ENCODE data around the gene MCOLN3. TPM values are rescaled to one million over a fixed set of nuclear protein-coding genes. Genes with fewer than 3 reads are reported as not detected.
"Not testable (repeated sequence)": the region's sequence is repeated elsewhere in the genome, so short reads cannot be mapped to it uniquely, and the experiment has no call there.

The MCOLN3 gene
- total RNA-seq, 1 donor from 2014 or later = not detected

DNA sequence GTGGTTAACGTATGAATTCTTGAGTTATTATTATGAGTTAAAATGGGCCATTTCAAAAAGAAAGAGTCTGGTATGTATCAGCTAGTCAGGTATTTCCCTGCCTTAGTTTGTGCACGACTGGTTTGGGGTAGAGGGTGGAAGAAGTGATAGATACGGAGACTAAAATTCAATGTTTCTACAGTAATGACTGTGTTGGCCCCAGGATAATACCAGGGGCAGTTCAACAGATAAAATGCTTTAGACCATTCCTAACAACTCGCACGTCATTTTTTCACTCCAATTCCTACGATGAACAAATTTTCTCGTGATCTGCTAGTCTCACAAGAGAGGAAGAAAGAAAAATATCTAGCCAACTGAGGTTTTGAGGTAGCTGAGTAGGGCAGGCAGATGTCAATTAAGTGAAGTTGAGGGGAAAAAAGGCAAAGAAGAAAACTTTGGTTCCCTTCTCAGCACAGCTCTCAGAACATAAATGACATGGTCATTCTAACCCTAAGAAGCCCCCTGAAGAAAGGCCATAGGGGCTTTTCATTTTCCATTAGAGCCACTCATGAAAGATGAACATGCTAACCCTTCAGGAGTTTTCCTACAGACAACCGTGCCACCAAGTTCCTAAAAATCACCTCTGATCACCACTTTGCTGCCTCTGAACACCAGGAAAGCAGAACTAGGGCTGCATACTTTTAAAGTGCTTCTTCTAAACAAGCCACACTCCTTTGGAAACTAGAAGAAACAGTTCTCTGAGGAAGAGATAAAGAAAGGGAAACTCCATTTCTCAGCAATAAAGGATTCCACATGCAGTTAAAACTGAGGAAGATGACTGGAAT, 57.0 kb downstream of the MCOLN3 start:
- DNase-seq (ENCODE audit: low read depth in 2 of 2) = no peak

DNA sequence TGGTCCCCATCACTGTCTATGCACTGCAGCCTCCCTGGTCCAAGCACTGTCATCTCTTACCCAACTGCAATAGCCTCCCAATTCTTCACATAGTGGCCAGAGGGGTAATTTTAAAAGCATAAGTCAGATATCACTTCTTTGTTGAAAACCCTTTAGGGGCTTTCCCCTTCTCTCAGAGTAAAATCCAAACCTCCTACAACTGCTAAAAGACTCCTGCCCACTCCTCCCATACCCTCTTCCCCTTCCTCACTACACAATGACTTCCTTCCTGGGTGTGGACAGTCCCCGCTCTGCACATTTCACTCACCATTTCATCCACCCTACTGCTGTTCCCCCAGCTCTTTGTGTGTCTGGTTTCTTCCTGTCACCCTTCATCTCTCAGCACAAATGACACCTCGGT, 59.7 kb downstream of the MCOLN3 start:
- DNase-seq (ENCODE audit: low read depth in 2 of 2) = no peak

GRCh38 chr1:84986561-84986960, 61.7 kb downstream of the MCOLN3 start:
- not testable (repeated sequence) for DNase-seq (ENCODE audit: low read depth in 2 of 2)

GRCh38 chr1:84985365-84985764, 62.9 kb downstream of the MCOLN3 start:
- DNase-seq (ENCODE audit: low read depth in 2 of 2) = no peak

DNA sequence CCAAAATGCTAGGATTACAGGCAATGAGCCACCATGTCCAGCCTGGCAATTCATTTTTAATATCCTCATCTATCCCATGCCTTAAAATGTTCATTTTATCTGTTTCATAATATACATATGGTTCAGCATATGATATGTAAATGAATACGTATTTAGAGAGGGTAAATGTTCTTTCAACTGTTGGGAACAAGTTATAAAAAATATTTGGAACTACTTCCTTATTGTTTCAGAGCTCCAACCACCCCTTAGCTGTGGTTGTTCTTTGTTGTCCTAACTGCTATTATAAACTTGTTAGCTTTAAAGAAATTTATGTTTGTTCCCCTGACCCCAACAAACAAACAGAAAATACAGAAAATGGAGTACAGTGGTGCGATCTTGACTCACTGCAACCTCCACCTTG, 65.9 kb downstream of the MCOLN3 start:
- no peak for DNase-seq (ENCODE audit: low read depth in 2 of 2)

- no peak for DNase-seq (ENCODE audit: low read depth in 2 of 2)
These were observed 73.3 kb downstream of the MCOLN3 start for GRCh38 chr1:84975035-84975434.

GRCh38 chr1:84973498-84974334, 74.6 kb downstream of the MCOLN3 start:
- no peak for DNase-seq (ENCODE audit: low read depth in 2 of 2)

DNA sequence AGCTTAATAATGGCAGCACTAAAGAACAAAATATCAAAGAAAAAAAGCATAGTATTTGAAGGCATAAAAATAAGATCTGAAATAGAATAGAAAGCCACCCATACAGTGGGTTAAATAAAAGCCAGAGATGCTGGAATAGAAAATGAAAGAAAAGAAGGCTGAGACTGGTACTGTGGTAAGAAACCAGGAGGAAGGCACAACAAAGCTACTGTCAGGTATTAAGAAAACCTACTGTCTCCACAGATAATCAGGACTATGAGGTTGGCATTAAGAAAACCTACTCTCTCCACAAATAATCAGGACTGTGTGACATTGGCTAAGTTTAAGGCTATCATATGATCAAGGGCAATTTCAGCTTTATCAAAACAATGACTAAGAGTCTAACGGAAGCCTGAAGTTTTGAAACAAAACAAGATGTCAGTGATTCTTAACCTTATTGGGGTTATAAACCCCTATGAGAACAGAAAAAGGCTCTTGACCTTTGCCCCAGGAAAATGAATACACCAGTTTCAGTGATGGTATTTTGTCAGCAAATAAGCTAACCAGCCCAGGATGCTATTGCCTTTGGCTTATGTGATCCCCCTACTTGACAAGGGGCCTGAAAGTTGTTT, 75.8 kb downstream of the MCOLN3 start:
- DNase-seq (ENCODE audit: low read depth in 2 of 2) = peak in 1 of 2 donors; percentile 36

GRCh38 chr1:84971957-84972356, 76.3 kb downstream of the MCOLN3 start:
- no peak for DNase-seq (ENCODE audit: low read depth in 2 of 2)

DNA sequence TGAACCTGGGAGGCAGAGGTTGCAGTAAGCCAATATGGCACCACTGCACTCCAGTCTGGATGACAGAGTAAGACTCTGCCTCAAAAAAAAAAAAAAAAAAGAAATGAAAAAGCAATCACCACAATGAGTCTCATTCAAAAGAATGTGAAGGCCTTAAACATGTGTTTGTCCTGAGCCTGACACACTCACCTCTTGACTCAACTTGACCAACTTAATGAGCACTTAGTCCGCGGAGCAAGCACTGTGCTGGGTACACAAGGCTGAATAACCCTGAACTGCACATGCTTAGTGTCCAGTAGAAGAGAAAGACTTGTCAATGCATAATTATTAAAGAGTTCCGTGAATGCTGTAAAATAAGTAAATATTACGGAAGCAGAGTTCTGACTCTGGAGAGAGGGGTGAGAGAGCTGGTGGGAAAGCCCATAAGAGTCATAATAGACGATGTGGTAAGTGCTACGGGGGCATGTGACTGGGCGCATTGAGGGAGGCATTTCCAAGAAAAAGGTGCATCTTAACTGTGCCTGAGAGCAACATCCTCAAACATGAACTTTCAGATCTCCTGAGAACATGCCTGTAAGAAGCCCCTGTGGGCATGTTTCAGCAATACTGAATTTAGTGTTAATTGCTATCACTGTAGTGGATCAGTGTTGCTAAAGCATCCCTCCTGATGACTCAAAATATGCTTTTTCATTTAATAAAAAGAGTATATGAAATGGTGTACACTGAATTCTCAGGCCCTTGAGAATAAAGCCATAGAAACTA, 78.6 kb downstream of the MCOLN3 start:
- no peak for DNase-seq (ENCODE audit: low read depth in 2 of 2)

DNA sequence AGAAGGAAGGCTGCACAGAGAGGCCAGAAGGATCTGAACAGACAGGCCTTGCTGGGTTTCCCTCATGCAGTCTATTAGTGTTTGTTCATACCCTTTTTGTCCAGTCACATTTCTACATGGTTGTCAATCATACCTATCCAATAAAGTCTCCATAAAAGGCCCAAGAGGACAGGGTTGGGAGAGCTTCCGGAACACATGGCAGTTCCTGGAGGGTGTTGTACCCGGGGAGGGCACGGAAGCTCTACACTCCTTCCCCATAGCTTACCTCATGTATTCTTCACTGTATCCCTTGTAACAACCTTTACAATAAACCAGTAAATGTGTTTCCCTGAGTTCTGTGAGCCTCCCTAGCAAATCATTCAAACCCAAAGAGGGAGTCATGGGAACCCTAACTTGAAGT, 79.4 kb downstream of the MCOLN3 start:
- no peak for DNase-seq (ENCODE audit: low read depth in 2 of 2)

GRCh38 chr1:84968101-84968500, 80.2 kb downstream of the MCOLN3 start:
- DNase-seq (ENCODE audit: low read depth in 2 of 2) = no peak

Other genes starting within 250 kb of the MCOLN3 start
- gene LPAR3, start 155.3 kb downstream of the MCOLN3 start, total RNA-seq = under 0.01 TPM in 1 of 2 replicates, not detected in the other
- not detected in 2 replicates for gene MCOLN2, start 51.4 kb downstream of the MCOLN3 start, total RNA-seq
- gene SYDE2, start 152.5 kb upstream of the MCOLN3 start, total RNA-seq = 4.0 and 6.1 TPM in 2 replicates
- 12.3 and 16.2 TPM in 2 replicates for gene C1orf52, start 211.2 kb upstream of the MCOLN3 start, total RNA-seq
- gene BCL10, start 228.1 kb upstream of the MCOLN3 start, total RNA-seq = 51.3 and 65.4 TPM in 2 replicates

Data from dermis microvascular lymphatic vessel endothelial cell (primary cell).